Activated CD8-positive, alpha-beta memory T cell treated with anti-CD3 and anti-CD28 coated beads, Interleukin-2, amount 50 U/mL, for 24 hours (primary cell): ENCODE results near the gene FXR2.

Experiments used
- DNase-seq: peaks from one replicate; pipeline ENCODE4 v3.0.0-alpha.2; 2020; ENCODE audit errors: extremely low read depth

FXR2 gene

GRCh38 chr17:7551396-7551795, 63.3 kb downstream of the FXR2 start:
- no peak for DNase-seq

GRCh38 chr17:7550344-7550743, 64.4 kb downstream of the FXR2 start:
- no peak for DNase-seq

DNA sequence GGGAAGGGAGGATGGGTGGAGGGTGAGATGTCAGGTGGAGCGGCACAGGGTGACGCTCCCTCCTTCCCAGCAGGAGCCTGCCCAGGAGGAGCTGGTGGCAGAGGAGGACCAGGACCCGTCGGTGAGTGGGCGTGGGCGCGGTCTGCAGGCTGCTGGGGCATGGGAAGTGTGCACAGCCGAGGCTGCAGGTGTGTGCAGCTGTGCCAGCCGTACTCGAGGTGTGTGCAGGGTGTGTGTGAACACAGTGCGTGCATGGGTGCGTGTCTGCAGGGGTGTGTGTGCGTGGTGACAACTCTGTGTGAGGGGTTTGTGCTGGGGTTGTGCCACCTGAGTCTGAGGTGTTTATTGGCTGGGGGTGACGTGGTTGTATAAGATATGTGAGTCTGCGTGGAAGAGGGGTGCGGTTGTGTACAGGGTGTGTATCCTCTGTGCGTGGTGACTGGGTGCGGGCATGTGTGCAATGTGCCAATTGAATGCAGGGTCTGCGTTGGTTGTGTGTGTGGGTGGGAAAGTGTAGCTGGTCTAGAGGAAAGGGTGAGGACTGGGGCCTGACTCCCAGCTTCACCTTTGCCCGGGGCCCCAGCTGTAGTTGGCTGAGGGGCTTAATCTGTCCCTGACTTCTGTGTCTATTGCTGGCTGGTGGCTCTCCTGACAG, 65.2 kb downstream of the FXR2 start:
- no peak for DNase-seq

- no peak for DNase-seq
Observed at GRCh38 chr17:7548585-7549400, 65.9 kb downstream of the FXR2 start, which contains the start of gene TNFSF12. TSS of gene TNFSF12 (plus strand) at chr17:7549058. CDS start at chr17:7549154, 96 bp downstream.

GRCh38 chr17:7544911-7545310, 69.8 kb downstream of the FXR2 start:
- DNase-seq = no peak
